Stimulated activated CD8-positive, alpha-beta memory T cell treated with anti-CD3 and anti-CD28 coated beads, Interleukin-12 subunit alpha, Interleukin-12 subunit beta, amount 100 ng/mL, for 24 hours (primary cell): ENCODE results near the gene APOBEC3F.
"Not testable (repeated sequence)": the region's sequence is repeated elsewhere in the genome, so short reads cannot be mapped to it uniquely, and the experiment has no call there.

ENCODE experiments used
- DNase-seq: peaks from one replicate; pipeline ENCODE4 v3.0.0-alpha.2; 2020; ENCODE audit errors: extremely low read depth

APOBEC3F gene

GRCh38 chr22:39040538-39041296, at the start of gene APOBEC3F:
Gene APOBEC3F (plus strand): TSS chr22:39040864. CDS start chr22:39040961, 97 bp downstream.
- peak; percentile 22 for DNase-seq

GRCh38 chr22:38992871-38993371, 47.7 kb upstream of the APOBEC3F start:
- not testable (repeated sequence) for DNase-seq

GRCh38 chr22:38996105-38996504, 44.6 kb upstream of the APOBEC3F start:
- no peak for DNase-seq

DNA sequence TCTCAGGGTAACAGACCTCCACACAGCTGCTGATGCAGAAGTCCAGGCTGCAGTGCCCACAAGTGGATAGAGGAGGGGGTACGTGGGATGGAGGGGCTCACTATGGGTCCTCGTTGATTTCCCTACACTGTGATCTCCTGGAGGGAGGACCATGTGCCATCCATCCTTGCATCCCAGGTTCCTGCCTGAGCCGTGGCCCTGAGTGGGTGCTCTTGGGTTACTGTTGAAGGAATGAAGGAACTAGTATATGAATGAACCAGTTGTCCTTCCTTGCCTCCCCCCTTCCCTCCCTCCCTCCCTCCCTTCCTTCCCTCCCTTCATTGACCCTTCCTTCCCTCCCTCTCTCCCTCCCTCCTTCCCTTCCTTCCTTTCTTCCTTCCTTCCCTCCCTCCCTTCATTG, 43.1 kb upstream of the APOBEC3F start:
- no peak for DNase-seq

DNA sequence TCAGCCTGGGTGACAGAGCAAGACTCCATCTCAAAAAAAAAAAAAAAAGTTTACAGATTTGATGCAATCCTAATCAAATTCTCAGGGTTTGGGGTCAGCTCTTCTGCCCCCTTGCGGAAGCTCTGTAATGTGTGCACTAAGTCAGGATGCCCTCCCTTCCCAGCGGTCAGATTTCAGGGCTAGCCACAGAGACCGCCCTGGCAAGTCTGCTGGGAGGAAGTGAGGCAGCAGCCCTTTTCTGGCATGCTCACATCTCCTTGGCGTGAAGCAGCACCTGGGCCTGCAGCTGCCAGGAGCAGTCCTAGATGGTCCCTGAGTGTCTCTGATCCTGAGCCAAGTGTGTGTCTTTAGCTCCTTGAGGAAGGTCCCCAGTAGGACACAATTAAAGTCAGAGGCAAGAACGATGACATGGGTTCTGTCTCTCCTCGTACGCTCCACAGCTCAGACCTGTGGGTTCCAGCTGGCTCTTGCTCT, 37.5 kb upstream of the APOBEC3F start:
- peak; percentile 51 for DNase-seq

DNA sequence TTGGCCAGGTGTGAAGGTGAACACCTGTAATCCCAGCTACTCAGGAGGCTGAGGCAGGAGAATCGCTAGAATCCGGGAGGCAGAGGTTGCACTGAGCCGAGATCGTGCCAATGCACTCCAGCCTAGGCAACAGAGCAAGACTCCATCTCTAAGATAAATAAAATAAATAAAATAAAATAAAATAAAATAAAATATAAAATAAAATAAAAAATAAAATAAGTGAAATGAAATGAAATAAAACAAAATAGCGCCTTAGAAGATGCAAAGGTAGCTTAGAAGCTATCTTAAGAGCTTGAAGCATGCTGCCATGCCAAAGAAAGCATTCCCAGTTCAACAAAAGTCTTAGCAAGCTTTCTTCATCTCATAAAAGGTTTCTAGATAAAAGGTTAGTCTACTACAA, 33.5 kb upstream of the APOBEC3F start:
- no peak for DNase-seq

DNA sequence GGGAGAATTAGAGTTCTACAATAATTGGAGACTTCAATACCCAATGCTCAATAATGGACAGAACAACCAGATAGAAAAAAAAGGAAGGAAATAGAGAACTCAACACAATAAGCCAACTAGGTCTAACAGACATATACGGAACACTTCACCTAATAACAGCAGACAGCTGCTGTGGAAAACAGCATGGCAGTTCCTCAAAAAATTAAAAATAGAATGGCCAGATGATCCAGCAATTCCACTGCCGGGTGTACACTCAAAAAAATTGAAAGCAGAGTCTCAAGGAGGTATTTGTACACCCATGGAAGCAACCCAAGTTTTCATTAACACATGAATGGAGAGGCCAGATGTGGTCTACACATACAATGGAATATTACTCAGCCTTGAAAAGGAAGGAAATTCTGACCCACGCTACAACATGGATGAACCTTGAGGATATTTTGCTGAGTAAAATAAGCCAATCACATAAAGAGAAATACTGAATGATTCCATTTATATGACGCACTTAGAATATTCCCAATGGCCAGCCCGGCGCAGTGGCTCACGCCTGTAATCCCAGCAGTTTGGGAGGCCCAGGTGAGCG, 32.3 kb upstream of the APOBEC3F start:
- DNase-seq = not testable (repeated sequence)

GRCh38 chr22:39010946-39011345, 29.7 kb upstream of the APOBEC3F start:
- no peak for DNase-seq

DNA sequence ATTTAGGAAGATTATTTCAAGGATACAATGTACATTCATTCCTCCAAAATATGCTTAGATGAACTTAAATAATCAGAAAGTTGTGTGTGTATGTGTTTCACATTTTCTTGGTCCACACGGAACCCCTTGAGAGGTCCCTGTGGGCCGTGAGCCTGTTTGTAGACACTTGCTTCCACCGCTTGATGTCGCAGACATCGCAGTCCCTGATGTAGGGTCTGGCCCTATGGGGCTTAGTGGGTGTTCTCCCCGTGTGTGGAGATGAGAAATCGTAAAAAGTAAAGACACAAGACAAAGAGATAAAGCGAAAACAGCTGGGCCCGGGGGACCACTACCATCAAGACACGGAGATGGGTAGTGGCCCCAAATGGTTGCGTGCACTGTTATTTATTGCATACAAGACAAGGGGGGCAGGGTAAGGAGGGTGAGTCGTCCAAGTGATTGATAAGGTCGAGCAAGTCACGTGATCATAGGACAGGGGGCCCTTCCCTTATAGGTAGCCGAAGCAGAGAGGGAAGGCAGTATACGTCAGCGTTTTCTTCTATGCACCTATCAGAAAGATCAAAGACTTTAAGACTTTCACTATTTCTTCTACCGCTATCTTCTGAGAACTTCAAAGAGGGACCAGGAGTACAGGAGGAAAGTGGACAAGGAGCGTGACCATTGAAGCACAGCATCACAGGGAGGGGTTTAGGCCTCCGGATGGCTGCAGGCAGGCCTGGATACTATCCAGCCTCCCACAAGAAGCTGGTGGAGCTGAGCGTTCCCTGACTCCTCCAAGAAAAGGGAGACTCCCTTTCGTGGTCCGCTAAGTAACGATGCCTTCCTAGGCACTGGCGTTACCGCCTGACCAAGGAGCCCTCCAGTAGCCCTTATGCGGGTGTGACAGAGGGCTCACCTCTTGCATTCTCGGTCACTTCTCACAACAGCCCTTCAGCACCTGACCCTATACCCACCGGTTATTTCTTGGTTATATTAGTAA, 27.8 kb upstream of the APOBEC3F start:
- no peak for DNase-seq

GRCh38 chr22:39013561-39013941, 27.1 kb upstream of the APOBEC3F start:
- DNase-seq = not testable (repeated sequence)

GRCh38 chr22:39013942-39014722, 26.5 kb upstream of the APOBEC3F start, which contains the start of gene APOBEC3C:
Gene APOBEC3C (plus strand): TSS chr22:39014257. CDS start chr22:39014363, 106 bp downstream.
- peak; percentile 61 for DNase-seq

- DNase-seq = not testable (repeated sequence)
Measured at GRCh38 chr22:39014723-39015121, 25.9 kb upstream of the APOBEC3F start.

GRCh38 chr22:39016592-39016991, 24.1 kb upstream of the APOBEC3F start:
- DNase-seq = no peak

GRCh38 chr22:39017596-39018365, 22.9 kb upstream of the APOBEC3F start:
- no peak for DNase-seq

GRCh38 chr22:39020021-39020651, 20.5 kb upstream of the APOBEC3F start:
- not testable (repeated sequence) for DNase-seq

- no peak for DNase-seq
Measured at GRCh38 chr22:39021552-39022250, 19.0 kb upstream of the APOBEC3F start.

- DNase-seq = no peak
Measured at GRCh38 chr22:39024519-39025308, 15.9 kb upstream of the APOBEC3F start.

GRCh38 chr22:39026509-39027150, 14.0 kb upstream of the APOBEC3F start:
- DNase-seq = no peak
